ENCODE results near the gene CCDC24. TPM values are rescaled to one million over a fixed set of nuclear protein-coding genes. Genes with fewer than 3 reads are reported as not detected.

CCDC24 gene
- total RNA-seq, 1 donor from 2014 or later = 9.6 TPM

DNA sequence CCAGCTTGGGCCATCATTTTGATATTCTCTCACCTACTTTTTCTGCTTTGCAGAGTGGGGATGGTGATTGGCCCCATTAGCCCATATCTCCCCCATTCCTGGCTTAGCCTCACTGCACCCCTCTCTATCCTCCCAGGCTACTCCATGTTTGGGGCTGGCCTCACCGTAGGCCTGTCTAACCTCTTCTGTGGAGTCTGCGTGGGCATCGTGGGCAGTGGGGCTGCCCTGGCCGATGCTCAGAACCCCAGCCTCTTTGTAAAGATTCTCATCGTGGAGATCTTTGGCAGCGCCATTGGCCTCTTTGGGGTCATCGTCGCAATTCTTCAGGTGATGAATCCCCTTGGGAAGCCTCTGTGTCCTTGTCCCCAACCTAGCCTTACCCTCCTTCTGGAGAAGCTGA lies 14.5 kb upstream of the CCDC24 start:
- H3K4me3 ChIP-seq (ENCODE audit: low read depth, low read length) = no peak overlapping the region
- no peaks in the 10 kb centered on the region for H3K27me3 ChIP-seq (ENCODE audit: control insufficient read depth, insufficient read depth, low read length)
- TF ChIP-seq, protein P1, sequence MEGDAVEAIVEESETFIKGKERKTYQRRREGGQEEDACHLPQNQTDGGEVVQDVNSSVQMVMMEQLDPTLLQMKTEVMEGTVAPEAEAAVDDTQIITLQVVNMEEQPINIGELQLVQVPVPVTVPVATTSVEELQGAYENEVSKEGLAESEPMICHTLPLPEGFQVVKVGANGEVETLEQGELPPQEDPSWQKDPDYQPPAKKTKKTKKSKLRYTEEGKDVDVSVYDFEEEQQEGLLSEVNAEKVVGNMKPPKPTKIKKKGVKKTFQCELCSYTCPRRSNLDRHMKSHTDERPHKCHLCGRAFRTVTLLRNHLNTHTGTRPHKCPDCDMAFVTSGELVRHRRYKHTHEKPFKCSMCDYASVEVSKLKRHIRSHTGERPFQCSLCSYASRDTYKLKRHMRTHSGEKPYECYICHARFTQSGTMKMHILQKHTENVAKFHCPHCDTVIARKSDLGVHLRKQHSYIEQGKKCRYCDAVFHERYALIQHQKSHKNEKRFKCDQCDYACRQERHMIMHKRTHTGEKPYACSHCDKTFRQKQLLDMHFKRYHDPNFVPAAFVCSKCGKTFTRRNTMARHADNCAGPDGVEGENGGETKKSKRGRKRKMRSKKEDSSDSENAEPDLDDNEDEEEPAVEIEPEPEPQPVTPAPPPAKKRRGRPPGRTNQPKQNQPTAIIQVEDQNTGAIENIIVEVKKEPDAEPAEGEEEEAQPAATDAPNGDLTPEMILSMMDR (IDR thresholded peaks at IDR 0.05; ENCODE audit: insufficient read depth, low read length, poor library complexity, severe bottlenecking) = no peak
- H3K36me3 ChIP-seq (ENCODE audit: control insufficient read depth, insufficient read depth, low read length) = peaks cover 4% of the 10 kb centered on the region
- no peak for DNase-seq (ENCODE audit: low read depth)

DNA sequence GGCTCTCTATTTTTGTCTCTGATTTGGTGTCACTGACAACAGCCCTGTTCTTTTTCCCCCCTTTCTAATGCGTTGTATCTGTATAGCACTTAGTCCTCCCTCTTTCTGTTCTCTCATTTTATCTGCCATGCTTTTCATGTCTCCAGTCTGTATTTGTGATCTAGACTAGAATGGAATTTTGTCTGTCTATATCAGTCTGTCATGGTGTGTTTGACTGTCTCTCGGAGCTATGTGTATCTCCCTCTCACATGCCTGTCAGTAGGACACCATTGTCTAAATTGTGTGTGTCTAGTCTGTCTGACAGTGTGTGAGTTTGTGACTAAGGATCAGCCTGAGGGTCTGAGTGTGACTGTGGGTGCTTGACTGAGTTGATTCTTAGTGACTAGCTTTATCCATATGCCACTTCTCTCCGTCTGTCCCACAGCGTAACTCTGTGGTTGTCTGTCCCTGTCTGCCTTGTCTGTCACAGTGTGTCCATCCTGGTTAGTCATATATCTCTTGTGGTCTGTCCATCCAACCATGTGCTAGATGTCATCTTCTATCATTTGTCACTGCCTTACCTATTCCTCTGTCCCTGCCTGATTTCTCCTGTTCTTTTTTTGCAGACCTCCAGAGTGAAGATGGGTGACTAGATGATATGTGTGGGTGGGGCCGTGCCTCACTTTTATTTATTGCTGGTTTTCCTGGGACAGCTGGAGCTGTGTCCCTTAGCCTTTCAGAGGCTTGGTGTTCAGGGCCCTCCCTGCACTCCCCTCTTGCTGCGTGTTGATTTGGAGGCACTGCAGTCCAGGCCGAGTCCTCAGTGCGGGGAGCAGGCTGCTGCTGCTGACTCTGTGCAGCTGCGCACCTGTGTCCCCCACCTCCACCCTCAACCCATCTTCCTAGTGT lies 13.8 kb upstream of the CCDC24 start:
- DNase-seq (ENCODE audit: low read depth) = no peak
- TF ChIP-seq, protein P1 (IDR thresholded peaks at IDR 0.05; ENCODE audit: insufficient read depth, low read length, poor library complexity, severe bottlenecking) = no peak
- peaks cover 4% of the 10 kb centered on the region for H3K36me3 ChIP-seq (ENCODE audit: control insufficient read depth, insufficient read depth, low read length)
- H3K4me3 ChIP-seq (ENCODE audit: low read depth, low read length) = no peak overlapping the region
- no peaks in the 10 kb centered on the region for H3K27me3 ChIP-seq (ENCODE audit: control insufficient read depth, insufficient read depth, low read length)

DNA sequence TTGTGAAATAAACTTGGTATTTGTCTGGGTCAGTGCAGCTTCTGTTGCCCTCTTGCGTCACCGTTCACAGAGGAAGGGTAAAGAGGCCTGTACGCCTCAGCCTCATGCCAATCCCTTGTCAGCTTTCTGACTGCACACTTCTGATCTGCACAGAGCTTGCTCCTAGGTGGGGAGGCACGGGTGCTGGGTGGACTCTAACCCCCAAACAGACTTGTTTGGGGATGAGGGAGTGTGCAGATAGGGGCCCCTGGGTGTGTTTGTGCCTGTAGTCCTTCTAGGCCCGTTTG lies 13.2 kb upstream of the CCDC24 start:
- Histone ChIP-seq H3K36me3 (ENCODE audit: control insufficient read depth, insufficient read depth, low read length) (peaks cover 4% of the 10 kb centered on the region), H3K4me3 (ENCODE audit: low read depth, low read length) (no peak overlapping the region), H3K27me3 (ENCODE audit: control insufficient read depth, insufficient read depth, low read length) (no peaks in the 10 kb centered on the region)
- TF ChIP-seq, protein P1 (IDR thresholded peaks at IDR 0.05; ENCODE audit: insufficient read depth, low read length, poor library complexity, severe bottlenecking) = no peak
- no peak for DNase-seq (ENCODE audit: low read depth)

DNA sequence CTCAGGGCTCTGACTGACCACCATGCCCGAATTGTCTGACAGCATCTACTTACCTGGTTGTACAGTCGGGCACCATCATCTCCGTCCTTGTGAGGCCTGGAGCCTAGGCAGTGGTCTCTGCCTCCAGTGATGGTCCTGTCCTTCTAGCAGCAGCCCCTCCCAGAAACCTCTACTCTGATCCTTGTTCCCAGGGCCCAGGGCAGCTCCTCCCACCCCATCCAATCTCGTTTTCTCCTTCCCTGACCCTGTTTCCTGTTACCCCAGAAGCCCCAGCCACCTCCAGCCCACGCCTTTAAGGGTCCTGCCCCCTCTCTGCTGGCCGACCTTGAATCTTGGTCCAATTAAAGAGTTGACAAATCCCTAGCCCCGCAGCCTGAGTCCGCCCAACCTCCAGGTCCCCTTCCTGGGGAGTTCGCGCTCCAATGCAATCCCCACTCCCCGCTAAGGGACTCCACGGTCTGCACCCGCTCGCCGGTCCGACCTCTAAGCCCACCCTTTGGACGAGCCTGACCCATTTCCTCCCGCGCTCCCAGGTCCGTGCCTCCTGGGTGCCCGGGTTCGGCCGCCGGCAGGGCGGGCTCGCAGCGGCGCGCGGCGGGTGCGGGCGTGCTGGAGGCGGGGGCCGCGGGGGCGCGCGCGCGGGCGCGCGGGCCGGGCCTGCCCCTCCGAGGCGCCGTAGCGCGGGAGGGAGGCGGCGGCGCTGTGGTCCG lies 12.7 kb upstream of the CCDC24 start, which contains the start of gene B4GALT2:
TSS of gene B4GALT2 (plus strand) at position 660 of the 710 bp plus-strand sequence. CDS start 1,951 bp downstream, outside the sequence.
- TF ChIP-seq, protein P1 (IDR thresholded peaks at IDR 0.05; ENCODE audit: insufficient read depth, low read length, poor library complexity, severe bottlenecking) = no peak
- no peak for DNase-seq (ENCODE audit: low read depth)
- Histone ChIP-seq H3K4me3 (ENCODE audit: low read depth, low read length) (peak within 1 kb of the TSS; percentile 57), H3K36me3 (ENCODE audit: control insufficient read depth, insufficient read depth, low read length) (peaks cover 4% of the 10 kb centered on the region), H3K27me3 (ENCODE audit: control insufficient read depth, insufficient read depth, low read length) (no peaks in the 10 kb centered on the region)

DNA sequence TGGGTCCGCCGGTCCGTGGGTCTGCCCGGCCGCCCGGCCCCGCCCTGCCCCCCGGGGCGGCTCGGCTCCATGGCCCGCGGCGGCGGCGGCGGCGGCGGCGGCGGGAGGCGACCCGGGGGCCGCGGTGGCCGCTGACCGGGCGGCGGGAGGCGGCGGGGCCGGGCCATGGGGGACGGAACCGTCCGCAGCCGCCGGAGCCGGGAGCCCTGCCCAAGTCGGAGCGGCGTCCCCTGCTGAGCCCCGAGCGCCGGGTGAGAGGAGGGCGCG lies 12.2 kb upstream of the CCDC24 start:
- Histone ChIP-seq H3K36me3 (ENCODE audit: control insufficient read depth, insufficient read depth, low read length) (peaks cover 4% of the 10 kb centered on the region), H3K4me3 (ENCODE audit: low read depth, low read length) (peak overlapping the region; percentile 57), H3K27me3 (ENCODE audit: control insufficient read depth, insufficient read depth, low read length) (no peaks in the 10 kb centered on the region)
- no peak for DNase-seq (ENCODE audit: low read depth)
- TF ChIP-seq, protein P1 (IDR thresholded peaks at IDR 0.05; ENCODE audit: insufficient read depth, low read length, poor library complexity, severe bottlenecking) = no peak
